NCI-H460 (cell line): ENCODE data around the gene CCDC144A. TPM values are rescaled to one million over a fixed set of nuclear protein-coding genes. Genes with fewer than 3 reads are reported as not detected.
"Not testable (repeated sequence)": the region's sequence is repeated elsewhere in the genome, so short reads cannot be mapped to it uniquely, and the experiment has no call there.

Experiments
- DNase-seq: peaks from one replicate; pipeline ENCODE4 v3.0.0-alpha.2; 2016; ENCODE audit warnings: low read depth; ENCODE audit errors: extremely low read depth
- polyA plus RNA-seq: library from polyadenylated mRNA; depleted of rRNA; stranded (reverse); fragments of >200 nt; gene quantifications from 2 replicates; pipeline ENCODE4 v1.2.3, GENCODE V29; 2014; cell fraction: nucleus; rRNA removed
- total RNA-seq: library from RNA; depleted of rRNA; stranded (reverse); fragments of >200 nt; shearing (Covaris generic); gene quantifications from 2 replicates; pipeline ENCODE4 v1.2.3, GENCODE V29; 2014; rRNA removed

Gene CCDC144A
- 0.05 TPM in 1 of 2 replicates, not detected in the other for total RNA-seq
- polyA plus RNA-seq, result 0.04 TPM in 1 of 2 replicates, not detected in the other

GRCh38 chr17:16689731-16690281 is at the start of gene CCDC144A:
Gene CCDC144A (plus strand): TSS chr17:16690241. CDS start chr17:16690401, 160 bp downstream.
- not testable (repeated sequence) for DNase-seq

DNA sequence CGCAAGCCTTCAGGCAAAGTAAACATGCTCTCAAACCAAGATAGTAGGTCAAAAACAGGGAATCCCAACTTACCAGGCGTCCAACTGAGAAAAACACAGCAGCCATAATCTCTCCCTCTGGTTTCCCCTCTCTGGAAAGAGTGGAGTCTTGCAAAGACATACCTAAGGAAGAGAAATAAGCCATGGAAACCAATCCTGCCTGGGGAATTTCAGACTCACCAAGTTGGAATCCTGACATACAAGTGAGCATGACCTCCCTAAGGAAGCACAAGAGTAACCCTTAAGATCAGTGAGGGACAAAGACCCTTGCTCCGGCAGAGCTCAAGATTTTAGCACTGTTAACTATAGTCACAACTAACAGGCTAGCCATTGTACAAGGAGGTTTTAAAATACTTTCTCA is 40.5 kb upstream of the CCDC144A start:
- no peak for DNase-seq

DNA sequence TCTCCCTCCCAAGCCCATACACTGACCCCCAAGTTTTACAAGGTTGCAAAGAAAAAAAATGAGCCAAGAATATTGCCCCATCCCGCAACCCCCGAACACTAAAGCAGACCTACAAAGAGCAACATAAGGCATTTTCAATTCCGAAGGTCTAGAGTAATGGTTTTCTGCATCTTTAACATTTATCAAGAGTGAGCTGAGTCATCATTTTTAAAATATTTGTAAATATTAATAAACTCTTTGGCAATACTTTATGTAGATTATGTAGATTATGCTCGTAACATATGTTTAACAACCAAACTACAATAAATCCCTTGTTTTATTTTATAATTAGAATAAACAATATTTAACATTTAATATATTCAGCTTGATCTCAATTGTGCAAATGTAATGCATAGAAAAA is 37.8 kb upstream of the CCDC144A start:
- no peak for DNase-seq

DNA sequence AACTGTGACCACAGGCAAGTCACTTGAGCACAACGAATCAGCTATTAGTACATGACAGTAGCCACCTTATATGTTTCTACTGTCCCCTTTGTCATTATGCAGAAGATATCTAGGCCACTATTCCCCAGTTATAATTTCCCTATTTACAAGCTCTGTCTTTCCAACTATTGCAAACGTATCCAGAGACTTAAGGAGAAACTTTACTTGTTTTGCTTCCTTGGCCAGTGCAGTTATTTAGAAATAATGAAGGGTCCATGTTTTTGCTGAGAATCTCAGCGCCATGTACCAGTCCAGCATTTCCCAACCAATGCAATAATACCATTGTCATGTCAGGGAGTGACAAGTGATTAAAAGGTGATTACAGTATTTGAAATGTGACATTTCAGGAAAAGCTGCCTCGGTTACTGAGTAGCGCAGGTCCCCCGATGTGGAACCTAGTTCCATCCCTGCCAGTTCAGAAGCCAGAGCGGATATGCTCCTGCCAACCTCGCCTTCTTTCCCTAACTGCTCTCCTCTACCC is 37.1 kb upstream of the CCDC144A start:
- DNase-seq, result no peak

- DNase-seq, result peak; percentile 89
Observed at GRCh38 chr17:16653367-16654041, 36.5 kb upstream of the CCDC144A start, which contains the start of gene ZNF624. Gene ZNF624 (minus strand): TSS chr17:16653850.

- DNase-seq, result no peak
Observed at GRCh38 chr17:16661217-16661616, 28.8 kb upstream of the CCDC144A start.

- no peak for DNase-seq
Observed at GRCh38 chr17:16662936-16663335, 27.1 kb upstream of the CCDC144A start.

GRCh38 chr17:16666553-16666906 is 23.5 kb upstream of the CCDC144A start:
- not testable (repeated sequence) for DNase-seq

- DNase-seq, result not testable (repeated sequence)
Observed at GRCh38 chr17:16666907-16667636, 23.0 kb upstream of the CCDC144A start.

GRCh38 chr17:16676676-16677268 is 13.3 kb upstream of the CCDC144A start:
- no peak for DNase-seq

DNA sequence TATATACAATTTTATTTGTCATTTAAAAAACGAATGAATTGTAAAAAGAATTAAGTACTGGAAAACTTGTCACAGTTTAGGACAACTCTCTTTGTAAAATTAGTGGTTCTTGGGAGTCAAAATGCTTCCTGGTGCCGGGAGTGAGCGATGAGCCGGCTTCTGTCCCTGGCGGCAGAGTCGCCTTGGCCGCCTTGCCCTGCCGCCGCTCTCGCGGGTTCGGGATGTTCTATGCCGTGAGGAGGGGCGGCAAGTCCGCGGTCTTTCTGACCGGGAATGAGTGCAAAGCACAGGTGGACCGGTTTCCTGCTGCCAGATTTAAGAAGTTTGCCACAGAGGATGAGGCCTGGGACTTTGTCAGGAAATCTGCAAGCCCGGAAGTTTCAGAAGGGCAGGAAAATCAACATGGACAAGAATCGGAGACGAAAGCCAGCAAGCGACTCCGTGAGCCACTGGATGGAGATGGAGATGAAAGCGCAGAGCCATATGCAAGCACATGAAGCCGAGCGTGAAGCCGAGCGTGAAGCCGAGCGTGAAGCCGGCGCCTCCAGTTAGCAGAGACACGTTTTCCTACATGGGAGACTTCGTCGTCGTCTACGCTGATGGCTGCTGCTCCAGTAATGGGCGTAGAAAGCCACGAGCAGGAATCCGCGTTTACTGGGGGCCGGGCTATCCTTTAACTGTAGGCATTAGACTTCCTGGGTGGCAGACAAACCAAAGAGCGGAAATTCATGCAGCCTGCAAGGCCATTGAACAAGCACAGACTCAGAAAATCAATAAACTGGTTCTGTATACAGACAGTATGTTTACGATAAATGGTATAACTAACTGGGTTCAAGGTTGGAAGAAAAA is 6.5 kb upstream of the CCDC144A start:
- not testable (repeated sequence) for DNase-seq

GRCh38 chr17:16686019-16686418 is 4.0 kb upstream of the CCDC144A start:
- not testable (repeated sequence) for DNase-seq

- not testable (repeated sequence) for DNase-seq
Observed at GRCh38 chr17:16687151-16687550, 2.9 kb upstream of the CCDC144A start.

- DNase-seq, result not testable (repeated sequence)
Observed at GRCh38 chr17:16690447-16690846, 406 bp downstream of the CCDC144A start.

- DNase-seq, result not testable (repeated sequence)
Observed at GRCh38 chr17:16697603-16698002, 7.6 kb downstream of the CCDC144A start.

GRCh38 chr17:16745492-16746203 is 55.6 kb downstream of the CCDC144A start:
- DNase-seq, result not testable (repeated sequence)

DNA sequence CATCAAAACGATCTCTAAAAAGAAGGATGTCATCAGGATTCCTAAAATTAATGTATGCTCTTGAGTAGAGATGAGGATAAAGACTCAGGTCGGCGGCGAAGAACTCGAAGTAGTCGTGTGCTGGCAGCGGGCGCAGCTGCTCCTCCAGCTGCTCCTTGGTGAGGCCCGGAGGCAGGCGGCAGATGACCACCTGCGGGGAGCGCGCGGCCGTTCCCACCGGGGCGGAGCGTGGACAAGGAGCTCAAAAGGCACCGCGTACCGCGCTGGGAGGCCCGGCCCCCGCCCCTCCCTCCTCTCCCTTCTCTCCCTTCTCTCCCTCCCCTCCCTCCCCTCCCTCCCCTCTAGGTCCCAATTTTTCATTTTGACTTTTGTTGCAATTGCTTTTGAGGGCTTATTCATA is 56.5 kb downstream of the CCDC144A start:
- DNase-seq, result not testable (repeated sequence)

- not testable (repeated sequence) for DNase-seq
Observed at GRCh38 chr17:16750515-16750914, 60.5 kb downstream of the CCDC144A start.

- DNase-seq, result peak; percentile 7
Observed at GRCh38 chr17:16751224-16751923, 61.3 kb downstream of the CCDC144A start.
